H9 (cell line): ENCODE results near the gene RNF214. TPM values are rescaled to one million over a fixed set of nuclear protein-coding genes. Genes with fewer than 3 reads are reported as not detected.
"Not testable (repeated sequence)": the region's sequence is repeated elsewhere in the genome, so short reads cannot be mapped to it uniquely, and the experiment has no call there.

Experiments
- DNase-seq: peaks from one replicate; pipeline ENCODE4 v3.0.0-alpha.2; 2017
- H2AFZ ChIP-seq: one replicate; pipeline ENCODE4 v1.6.1; 2013; ENCODE audit warnings: mild to moderate bottlenecking, low read length, control low read depth, moderate library complexity
- H2AK5ac ChIP-seq: 2 replicates; pipeline ENCODE4 v1.6.1; 2013; ENCODE audit warnings: low read length, control low read depth, mixed read lengths; ENCODE audit not compliant: insufficient read length
- H2BK120ac ChIP-seq: one replicate; pipeline ENCODE4 v1.6.1; 2013; ENCODE audit warnings: low read depth, mild to moderate bottlenecking, low read length, control low read depth, inconsistent platforms; ENCODE audit not compliant: poor library complexity, severe bottlenecking
- H2BK12ac ChIP-seq: 2 replicates; pipeline ENCODE4 v1.6.1; 2013; ENCODE audit warnings: low read length, control low read depth, mixed read lengths, low read depth; ENCODE audit not compliant: insufficient read length
- H2BK15ac ChIP-seq: 2 replicates; pipeline ENCODE4 v1.6.1; 2013; ENCODE audit warnings: low read depth, low read length, control low read depth
- H2BK20ac ChIP-seq: one replicate; pipeline ENCODE4 v1.6.1; 2013; ENCODE audit warnings: low read depth, mild to moderate bottlenecking, low read length, control low read depth, inconsistent platforms; ENCODE audit not compliant: poor library complexity, severe bottlenecking
- H2BK5ac ChIP-seq: 2 replicates; pipeline ENCODE4 v1.6.1; 2013; ENCODE audit warnings: low read length, control low read depth, mixed read lengths; ENCODE audit not compliant: insufficient read length
- H3K14ac ChIP-seq: 2 replicates; pipeline ENCODE4 v1.6.1; 2013; ENCODE audit warnings: low read length, control low read depth; ENCODE audit not compliant: insufficient read depth
- H3K18ac ChIP-seq: 2 replicates; pipeline ENCODE4 v1.6.1; 2013; ENCODE audit warnings: low read depth, mild to moderate bottlenecking, mixed read lengths, low read length, control low read depth; ENCODE audit not compliant: insufficient read length
- H3K23ac ChIP-seq: 2 replicates; pipeline ENCODE4 v1.6.1; 2013; ENCODE audit warnings: low read length, control low read depth, mixed read lengths, low read depth; ENCODE audit not compliant: insufficient read length
- H3K23me2 ChIP-seq: 2 replicates; pipeline ENCODE4 v1.6.1; 2013; ENCODE audit warnings: low read depth, mild to moderate bottlenecking, mixed read lengths, low read length, control low read depth; ENCODE audit not compliant: insufficient read length, poor library complexity, severe bottlenecking
- H3K27ac ChIP-seq: 2 replicates; pipeline ENCODE4 v1.5.1; 2013; ENCODE audit warnings: low read length, control low read depth, mixed read lengths, low read depth; ENCODE audit not compliant: insufficient read length
- H3K27me3 ChIP-seq: 2 replicates; pipeline ENCODE4 v1.6.1; 2013; ENCODE audit warnings: low read length, control low read depth, inconsistent platforms; ENCODE audit not compliant: insufficient read depth
- H3K4ac ChIP-seq: 2 replicates; pipeline ENCODE4 v1.6.1; 2013; ENCODE audit warnings: low read depth, mild to moderate bottlenecking, control low read depth, inconsistent platforms, low read length, moderate library complexity
- H3K4me1 ChIP-seq: 2 replicates; pipeline ENCODE4 v1.6.1; 2013; ENCODE audit warnings: low read length, control low read depth, inconsistent platforms; ENCODE audit not compliant: insufficient read depth
- H3K4me2 ChIP-seq: 2 replicates; pipeline ENCODE4 v1.6.1; 2013; ENCODE audit warnings: low read length, control low read depth, mixed read lengths; ENCODE audit not compliant: insufficient read length, insufficient read depth
- H3K56ac ChIP-seq: 2 replicates; pipeline ENCODE4 v1.6.1; 2013; ENCODE audit warnings: low read depth, mild to moderate bottlenecking, mixed read lengths, low read length, control low read depth; ENCODE audit not compliant: insufficient read length
- H3K79me1 ChIP-seq: 2 replicates; pipeline ENCODE4 v1.6.1; 2013; ENCODE audit warnings: low read depth, mild to moderate bottlenecking, moderate library complexity, low read length, control low read depth, inconsistent platforms; ENCODE audit not compliant: insufficient read depth, poor library complexity, severe bottlenecking
- H3K79me2 ChIP-seq: 2 replicates; pipeline ENCODE4 v1.6.1; 2013; ENCODE audit warnings: low read length, control low read depth, inconsistent platforms; ENCODE audit not compliant: insufficient read depth
- H3K9ac ChIP-seq: 2 replicates; pipeline ENCODE4 v1.6.1; 2013; ENCODE audit warnings: low read length, control low read depth, mixed read lengths; ENCODE audit not compliant: insufficient read length; ENCODE audit errors: extremely low read depth
- H3K9me3 ChIP-seq: one replicate; pipeline ENCODE4 v1.6.1; 2013; ENCODE audit warnings: low read depth, low read length, inconsistent platforms; ENCODE audit not compliant: control insufficient read depth
- H3T11ph ChIP-seq: one replicate; pipeline ENCODE4 v1.6.1; 2013; ENCODE audit warnings: mild to moderate bottlenecking, low read length, control low read depth, inconsistent platforms
- H4K20me1 ChIP-seq: one replicate; pipeline ENCODE4 v1.6.1; 2013; ENCODE audit not compliant: control insufficient read depth, insufficient read length, insufficient read depth
- H4K5ac ChIP-seq: 2 replicates; pipeline ENCODE4 v1.6.1; 2013; ENCODE audit warnings: low read depth, mild to moderate bottlenecking, mixed read lengths, low read length, control low read depth; ENCODE audit not compliant: insufficient read length
- H4K8ac ChIP-seq: replicated peaks from 2 replicates; pipeline ENCODE4 v1.6.1; 2013; ENCODE audit warnings: low read length, control low read depth, mixed read lengths, low read depth; ENCODE audit not compliant: insufficient read length
- H4K91ac ChIP-seq: 2 replicates; pipeline ENCODE4 v1.6.1; 2013; ENCODE audit warnings: low read depth, mild to moderate bottlenecking, moderate library complexity, mixed read lengths, low read length, control low read depth; ENCODE audit not compliant: insufficient read length
- H3K27ac Mint-ChIP-seq, 3 experiments: 2 replicates in 2 of 3; 3 replicates in 1 of 3; pipeline ENCODE4 v1.8.0; 2020 to 2021; ENCODE audit warnings: mixed read lengths in 3 of 3, mild to moderate bottlenecking in 1 of 3, moderate library complexity in 1 of 3
- H3K27me3 Mint-ChIP-seq: 2 replicates; pipeline ENCODE4 v1.8.0; 2021; ENCODE audit warnings: low read depth, mild to moderate bottlenecking, moderate library complexity, mixed read lengths
- H3K36me3 Mint-ChIP-seq, 3 experiments: 2 replicates in 2 of 3; 3 replicates in 1 of 3; pipeline ENCODE4 v1.8.0; 2020 to 2021; ENCODE audit warnings: low read depth in 3 of 3, mixed read lengths in 3 of 3; ENCODE audit not compliant: insufficient read depth in 1 of 3
- H3K4me1 Mint-ChIP-seq, 2 experiments: 2 replicates each; pipeline ENCODE4 v1.8.0; 2020; ENCODE audit warnings: mixed read lengths in 2 of 2
- H3K4me3 Mint-ChIP-seq, 2 experiments: 2 replicates in 1 of 2; 3 replicates in 1 of 2; pipeline ENCODE4 v1.8.0; 2020 to 2021; ENCODE audit warnings: mild to moderate bottlenecking in 2 of 2, mixed read lengths in 2 of 2, moderate library complexity in 1 of 2
- H3K9me3 Mint-ChIP-seq, 2 experiments: 2 replicates in 1 of 2; 3 replicates in 1 of 2; pipeline ENCODE4 v1.8.0; 2020; ENCODE audit warnings: mild to moderate bottlenecking in 2 of 2, mixed read lengths in 2 of 2, moderate library complexity in 1 of 2
- CTCF ChIP-seq: fragments of 200-600 bp; sonication (generic); conservative IDR thresholded peaks from 3 replicates; pipeline ENCODE4 v1.8.0; 2021; ENCODE audit warnings: antibody characterized with exemption, mild to moderate bottlenecking
- WGBS: extraction: QIAGEN DNeasy Blood & Tissue Kit; methylation state at CpG from one replicate; pipeline ENCODE4 v1.1.7; 2013; ENCODE audit warnings: missing lambda C conversion rate, low lambda C conversion rate, mixed read lengths; ENCODE audit not compliant: insufficient read length; ENCODE audit errors: extremely low coverage; 5-methylcytosine and 5-hydroxymethylcytosine counted together
- total RNA-seq: library from RNA; stranded (reverse); gene quantifications from 2 replicates; pipeline ENCODE4 v1.2.1, GENCODE V29; 2021

RNF214 gene
- total RNA-seq, 1 experiment from 2014 or later, result 26.0 TPM

GRCh38 chr11:117259417-117259816 is 26.9 kb downstream of the RNF214 start:
- Histone ChIP-seq H3K9me3 (no peaks in the 10 kb centered on the region), H2BK15ac (no peak overlapping the region), H3K18ac (no peak overlapping the region), H2BK120ac (no peak overlapping the region), H2BK20ac (no peak overlapping the region), H3K4ac (no peak overlapping the region), H2AFZ (no peak overlapping the region), H3K27ac (no peak overlapping the region), H4K20me1 (no peaks in the 10 kb centered on the region), H3K27me3 (no peaks in the 10 kb centered on the region), H3K23ac (no peak overlapping the region), H3K56ac (no peak overlapping the region), H2BK12ac (no peak overlapping the region), H3K79me1 (no peaks in the 10 kb centered on the region), H3K4me2 (no peak overlapping the region), H3T11ph (no peak overlapping the region), H2BK5ac (no peak overlapping the region), H2AK5ac (no peak overlapping the region), H3K9ac (no peak overlapping the region), H4K5ac (no peak overlapping the region), H3K23me2 (no peaks in the 10 kb centered on the region), H4K91ac (no peak overlapping the region), H3K79me2 (no peaks in the 10 kb centered on the region), H4K8ac (no peak overlapping the region), H3K14ac (no peak overlapping the region), H3K4me1 (no peaks in the 10 kb centered on the region)
- WGBS, result no CpG with 5 or more reads among the region's 1 CpG
- TF ChIP-seq CTCF, result no peak
- H3K9me3 Mint-ChIP-seq, result no peaks in the 10 kb centered on the region
- peaks cover 12 to 35% (median 33%) of the 10 kb centered on the region in 3 experiments; a peak in 6 of 7 replicates for H3K36me3 Mint-ChIP-seq
- H3K4me3 Mint-ChIP-seq, result no peak overlapping the region
- H3K4me1 Mint-ChIP-seq, result no peaks in the 10 kb centered on the region
- no peak for DNase-seq
- no peaks in the 10 kb centered on the region for H3K27me3 Mint-ChIP-seq
- no peak overlapping the region for H3K27ac Mint-ChIP-seq

- no CpG with 5 or more reads among the region's 7 CpGs for WGBS
- not testable (repeated sequence) for H3K27ac Mint-ChIP-seq, H2BK20ac ChIP-seq, H4K91ac ChIP-seq, H3K23me2 ChIP-seq, H3K27me3 ChIP-seq, H3K27me3 Mint-ChIP-seq, H4K20me1 ChIP-seq, H3K14ac ChIP-seq, DNase-seq, H3K27ac ChIP-seq, H2BK12ac ChIP-seq, H3K4me1 ChIP-seq, H4K5ac ChIP-seq, H2AK5ac ChIP-seq, H2AFZ ChIP-seq, H3K4me2 ChIP-seq, H3K79me1 ChIP-seq, H2BK120ac ChIP-seq, H3K9me3 ChIP-seq, H3K4ac ChIP-seq, H3K4me3 Mint-ChIP-seq, H3K9ac ChIP-seq, H2BK5ac ChIP-seq, H3K79me2 ChIP-seq, H4K8ac ChIP-seq, H3K9me3 Mint-ChIP-seq, H3K56ac ChIP-seq, H3K23ac ChIP-seq, H3K18ac ChIP-seq, H2BK15ac ChIP-seq, H3T11ph ChIP-seq, H3K4me1 Mint-ChIP-seq
- H3K36me3 Mint-ChIP-seq, result peaks cover 15 to 40% (median 35%) of the 10 kb centered on the region in 3 experiments; a peak in 6 of 7 replicates
Observed at GRCh38 chr11:117264624-117265323, 32.3 kb downstream of the RNF214 start.
